Pons (tissue), 1 donor: Measurements from ENCODE around the gene BTG2.
"Not testable (repeated sequence)": the region's sequence is repeated elsewhere in the genome, so short reads cannot be mapped to it uniquely, and the experiment has no call there.

ENCODE experiments used
- DNase-seq: peaks from one replicate; pipeline ENCODE4 v3.0.0-alpha.2; 2016; ENCODE audit warnings: low spot score

BTG2 gene, protein sequence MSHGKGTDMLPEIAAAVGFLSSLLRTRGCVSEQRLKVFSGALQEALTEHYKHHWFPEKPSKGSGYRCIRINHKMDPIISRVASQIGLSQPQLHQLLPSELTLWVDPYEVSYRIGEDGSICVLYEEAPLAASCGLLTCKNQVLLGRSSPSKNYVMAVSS

GRCh38 chr1:203304919-203305808, at the start of gene BTG2:
BTG2 (plus strand) TSS chr1:203305519; CDS start chr1:203305607, 88 bp downstream.
- peak; percentile 93 for DNase-seq

DNA sequence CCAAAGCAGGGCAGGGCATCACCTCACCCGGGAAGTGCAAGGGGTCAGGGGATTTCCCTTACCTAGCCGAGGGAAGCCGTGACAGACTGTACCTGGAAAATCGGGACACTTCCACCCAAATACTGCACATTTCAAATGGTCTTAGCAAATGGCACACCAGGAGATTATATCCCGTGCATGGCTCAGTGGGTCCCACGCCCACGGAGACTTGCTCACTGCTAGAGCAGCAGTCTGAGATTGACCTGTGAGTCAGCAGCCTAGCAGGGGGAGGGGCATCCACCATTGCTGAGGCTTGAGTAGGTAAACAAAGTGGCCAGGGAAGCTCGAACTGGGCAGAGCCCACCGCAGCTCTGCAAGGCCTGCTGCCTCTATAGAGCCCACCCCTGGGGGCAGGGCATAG, 48.7 kb upstream of the BTG2 start:
- not testable (repeated sequence) for DNase-seq

DNA sequence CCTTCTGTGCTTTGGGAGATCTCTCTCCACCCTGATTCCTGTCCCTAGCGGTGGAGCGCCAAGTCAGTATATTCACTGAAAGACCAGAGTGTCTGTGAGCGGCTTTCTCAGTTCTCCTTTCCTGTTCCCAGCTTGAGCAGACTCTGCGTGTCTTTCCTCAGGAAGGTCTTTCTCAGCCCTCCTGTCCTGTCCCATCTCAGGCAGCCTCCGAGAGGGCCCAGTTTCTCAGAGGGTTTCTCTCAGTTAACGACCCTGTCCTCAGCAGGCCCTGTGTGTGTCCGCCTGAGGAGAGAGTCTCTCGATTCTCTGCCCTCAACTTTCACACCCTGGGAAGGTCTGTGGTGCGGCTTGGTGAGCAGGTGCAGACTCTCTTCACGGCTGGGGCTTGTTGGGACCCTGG, 41.8 kb upstream of the BTG2 start:
- no peak for DNase-seq

DNA sequence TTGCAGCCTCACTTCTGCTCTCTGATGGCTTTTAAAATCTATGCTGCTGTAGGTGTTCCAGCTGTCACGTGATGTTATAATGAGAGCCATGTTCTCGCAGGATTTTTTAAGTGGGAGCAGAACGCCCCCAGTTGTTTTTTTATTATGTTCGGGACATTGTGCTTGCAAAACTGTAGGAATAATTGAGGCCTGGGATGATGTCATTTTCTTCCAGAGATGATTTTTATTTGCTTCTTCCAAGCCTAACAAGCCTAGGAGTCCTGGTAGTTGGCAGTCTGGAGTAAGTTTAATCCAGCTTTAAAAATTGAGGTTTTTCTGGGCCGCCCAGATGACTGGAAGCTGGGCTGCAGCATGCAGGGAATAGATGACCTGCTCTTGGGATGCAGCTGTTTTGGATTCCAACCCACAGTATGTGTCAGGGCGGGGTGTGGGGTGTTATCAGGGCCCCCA, 41.2 kb upstream of the BTG2 start:
- no peak for DNase-seq

- DNase-seq = no peak
Observed at GRCh38 chr1:203265541-203265940, 39.8 kb upstream of the BTG2 start.

DNA sequence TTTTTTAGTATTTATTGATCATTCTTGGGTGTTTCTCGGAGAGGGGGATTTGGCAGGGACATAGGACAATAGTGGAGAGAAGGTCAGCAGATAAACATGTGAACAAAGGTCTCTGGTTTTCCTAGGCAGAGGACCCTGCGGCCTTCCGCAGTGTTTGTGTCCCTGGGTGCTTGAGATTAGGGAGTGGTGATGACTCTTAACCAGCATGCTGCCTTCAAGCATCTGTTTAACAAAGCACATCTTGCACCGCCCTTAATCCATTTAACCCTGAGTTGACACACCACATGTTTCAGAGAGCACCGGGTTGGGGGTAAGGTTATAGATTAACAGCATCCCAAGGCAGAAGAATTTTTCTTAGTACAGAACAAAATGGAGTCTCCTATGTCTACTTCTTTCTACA, 39.2 kb upstream of the BTG2 start:
- not testable (repeated sequence) for DNase-seq

DNA sequence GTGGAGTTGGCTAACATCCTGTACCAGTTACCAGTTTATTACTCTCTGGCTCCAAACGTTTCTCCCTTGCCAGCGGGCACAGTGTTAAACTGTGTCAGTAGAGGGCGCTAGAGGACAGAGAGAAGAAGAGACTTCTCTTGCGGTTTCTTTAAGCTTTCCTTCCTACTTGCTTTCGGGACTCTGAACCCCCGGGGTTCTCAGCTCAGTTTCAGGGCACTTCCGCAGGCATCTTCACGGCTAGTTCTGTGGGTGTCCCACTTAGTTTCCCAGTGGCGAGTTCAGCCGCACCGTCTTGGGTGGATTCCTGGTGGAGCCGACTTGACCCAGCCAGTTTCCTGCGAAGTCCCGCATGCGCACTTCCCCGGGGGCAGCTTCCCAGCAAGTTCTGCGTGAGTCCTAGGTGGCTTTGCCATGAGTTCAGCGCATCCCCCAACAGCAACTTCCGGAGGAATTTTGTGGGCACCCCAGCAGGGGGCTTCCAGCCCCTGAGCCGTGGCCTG, 37.9 kb upstream of the BTG2 start:
- DNase-seq = peak; percentile 97

- no peak for DNase-seq
Observed at GRCh38 chr1:203267912-203268311, 37.4 kb upstream of the BTG2 start.

- peak; percentile 91 for DNase-seq
Observed at GRCh38 chr1:203268901-203269653, 36.2 kb upstream of the BTG2 start.

GRCh38 chr1:203269654-203270020, 35.7 kb upstream of the BTG2 start:
- DNase-seq = no peak

GRCh38 chr1:203270448-203270847, 34.9 kb upstream of the BTG2 start:
- no peak for DNase-seq

DNA sequence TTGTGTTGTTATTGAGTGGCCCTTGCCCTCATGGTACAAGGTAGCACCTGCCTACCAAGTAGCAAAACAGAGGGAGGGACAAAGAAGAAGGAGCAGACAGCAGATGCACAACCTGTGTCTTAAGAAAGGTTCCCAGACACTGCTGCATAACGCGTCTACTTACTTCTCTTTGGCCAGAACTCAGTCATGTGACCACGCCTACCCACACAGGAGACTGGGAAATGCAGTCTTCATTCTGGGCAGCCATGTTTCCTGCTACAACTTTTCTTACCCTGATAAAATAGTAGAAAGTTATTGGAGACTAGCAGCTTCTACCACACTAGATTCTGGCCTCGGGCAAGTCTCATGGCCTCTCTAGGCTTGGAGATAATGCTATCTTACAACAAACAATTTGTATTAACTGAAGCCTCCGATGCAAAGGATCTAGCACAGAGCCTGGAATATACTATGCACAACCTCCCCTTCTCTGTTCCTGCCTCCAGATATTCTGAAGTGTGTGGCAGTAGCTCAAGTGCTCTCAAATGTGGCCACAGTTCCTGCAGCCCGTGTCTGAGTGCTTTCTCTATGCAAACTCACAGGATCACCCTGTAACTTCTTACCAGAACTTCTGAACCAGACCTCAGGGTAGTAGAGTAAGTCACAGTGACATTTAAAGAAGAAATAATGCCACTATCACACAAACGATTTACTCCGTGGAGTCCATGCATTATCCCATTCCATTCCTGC, 34.1 kb upstream of the BTG2 start:
- DNase-seq = peak; percentile 73

GRCh38 chr1:203271962-203272632, 33.2 kb upstream of the BTG2 start:
- DNase-seq = no peak

DNA sequence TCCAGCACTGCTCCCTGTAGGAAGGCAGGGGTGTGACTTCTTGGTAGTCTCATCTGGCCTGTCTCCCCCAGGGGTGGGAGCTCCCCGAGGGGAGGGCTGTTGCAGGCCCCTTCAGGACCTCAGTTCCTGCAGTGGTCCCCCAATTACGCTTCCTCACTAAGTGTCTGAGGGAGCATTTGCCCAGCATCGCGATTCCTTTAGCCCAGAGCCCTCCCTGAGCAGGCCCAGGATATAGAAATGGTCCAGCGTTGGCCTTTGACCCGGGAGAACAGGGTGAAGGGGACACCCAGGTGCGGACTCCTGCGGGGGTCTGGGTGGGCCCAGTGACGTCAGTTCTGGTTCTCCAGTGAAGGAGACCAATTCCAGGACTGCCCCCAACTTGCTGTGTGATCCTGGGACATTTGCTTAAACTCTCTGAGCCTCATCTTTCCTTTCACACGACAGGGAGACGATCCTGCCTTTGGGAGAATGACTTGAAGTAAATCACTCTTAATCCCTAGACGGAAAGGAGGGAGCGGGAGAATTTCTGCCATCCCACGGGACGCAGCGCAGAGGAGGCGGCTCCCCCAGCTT, 32.6 kb upstream of the BTG2 start:
- no peak for DNase-seq

DNA sequence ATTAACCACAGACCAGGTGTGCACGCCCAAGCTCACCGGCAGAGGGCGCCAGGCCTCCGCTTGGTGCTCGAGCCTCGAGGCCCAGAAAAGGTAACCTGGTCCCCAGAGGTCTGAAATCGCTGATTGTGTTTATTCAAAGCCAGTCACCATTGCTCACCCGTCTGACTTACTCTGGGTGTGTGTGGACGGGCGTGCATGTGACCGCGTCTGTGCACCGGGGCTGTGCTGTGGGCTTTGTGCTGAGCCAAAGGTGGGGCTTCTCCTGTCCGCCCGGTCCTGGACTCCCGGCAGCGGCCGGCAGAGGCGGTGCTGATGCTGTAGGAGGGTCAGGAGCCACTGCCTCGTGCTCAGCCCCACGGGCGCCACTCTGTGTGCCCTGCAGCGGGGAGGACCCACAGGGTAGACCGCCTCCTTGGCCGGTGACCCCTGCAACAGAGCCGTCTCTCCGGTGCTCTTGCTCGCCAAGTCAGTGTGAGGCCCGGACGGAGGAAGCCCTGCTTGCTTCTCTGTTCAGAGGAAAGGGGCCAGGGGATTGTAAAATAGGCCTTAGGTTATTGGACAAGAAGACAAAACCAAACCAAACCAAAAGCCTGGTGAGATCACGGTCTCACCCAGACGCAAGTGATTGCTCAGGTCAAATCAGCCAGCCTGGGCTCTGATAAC, 32.0 kb upstream of the BTG2 start:
- peak; percentile 91 for DNase-seq

GRCh38 chr1:203273869-203274602, 31.3 kb upstream of the BTG2 start:
- peak; percentile 78 for DNase-seq

DNA sequence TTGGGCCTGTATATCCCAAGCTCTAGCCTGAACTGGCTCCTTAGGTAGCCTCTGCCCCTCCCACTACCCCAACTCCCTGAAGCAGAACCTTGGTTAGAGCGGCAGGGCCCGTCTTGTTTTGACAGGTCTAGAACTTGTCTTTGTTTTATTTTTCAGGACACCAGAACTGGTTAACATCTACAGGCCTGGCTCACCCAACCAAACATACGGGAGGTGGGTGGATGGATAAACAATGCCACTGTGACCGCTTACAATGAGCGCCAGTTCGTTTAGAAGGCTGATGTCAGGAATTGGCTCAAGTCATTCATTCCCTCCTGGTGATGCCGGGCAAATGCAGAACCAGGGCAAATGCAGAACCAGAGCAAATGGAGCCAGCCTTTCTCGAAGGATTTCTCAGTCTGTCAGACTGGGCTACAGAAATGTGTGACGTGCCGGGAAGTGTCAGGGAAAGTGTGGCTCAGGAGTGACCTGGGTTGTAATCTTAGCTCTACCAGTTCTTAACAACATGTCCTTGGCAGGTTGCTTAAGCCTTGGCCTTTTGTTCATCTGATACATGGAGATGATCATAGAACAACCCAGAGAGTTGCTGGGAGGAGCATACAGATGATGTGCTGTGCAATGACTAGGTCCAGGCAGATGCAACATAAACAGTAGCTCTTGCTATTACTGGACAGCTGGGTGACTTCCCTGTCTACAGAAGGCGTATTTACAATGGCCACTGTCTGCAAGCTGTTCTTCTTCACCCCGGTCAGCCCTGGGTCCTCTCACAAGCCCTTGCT, 30.5 kb upstream of the BTG2 start:
- peak; percentile 97 for DNase-seq

DNA sequence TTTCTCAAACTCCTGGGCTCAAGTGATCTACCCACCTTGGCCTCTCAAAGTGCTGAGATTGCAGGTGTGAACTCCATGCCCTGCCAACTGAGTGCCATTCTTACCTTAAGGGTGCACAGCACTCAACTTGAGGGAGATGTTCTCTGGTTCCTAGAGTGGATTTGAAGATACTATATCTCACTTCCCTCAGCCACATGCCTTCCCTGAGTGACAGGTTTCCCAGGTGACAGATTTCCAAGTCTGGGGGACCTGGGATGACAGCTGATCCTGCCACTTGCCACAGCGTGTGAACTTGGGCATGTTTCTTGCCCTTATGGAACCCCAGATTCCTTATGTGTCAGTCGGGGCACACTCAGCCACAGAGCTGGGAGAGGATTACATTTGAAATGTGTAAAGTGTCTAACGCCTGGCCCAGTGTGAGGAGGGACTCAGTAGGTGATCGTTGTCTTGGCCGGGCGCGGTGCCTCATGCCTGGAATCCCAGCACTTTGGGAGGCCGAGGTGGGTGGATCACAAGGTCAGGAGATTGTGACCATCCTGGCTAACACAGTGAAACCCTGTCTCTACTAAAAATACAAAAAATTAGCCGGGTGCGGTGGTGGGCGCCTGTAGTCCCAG, 29.6 kb upstream of the BTG2 start:
- DNase-seq = no peak
